HUES48 (cell line): ENCODE data around the gene SLITRK1.

ENCODE experiments used
- H3K27ac ChIP-seq: one replicate; pipeline ENCODE4 v1.7.0; 2013; ENCODE audit warnings: low read depth, low read length, inconsistent platforms
- H3K27me3 ChIP-seq: 2 replicates; pipeline ENCODE4 v1.6.1; 2013; ENCODE audit warnings: mild to moderate bottlenecking, low read length; ENCODE audit not compliant: control insufficient read depth, insufficient read depth
- H3K36me3 ChIP-seq: 2 replicates; pipeline ENCODE4 v1.6.1; 2013; ENCODE audit warnings: low read length; ENCODE audit not compliant: control insufficient read depth, insufficient read depth
- H3K4me1 ChIP-seq: 2 replicates; pipeline ENCODE4 v1.6.1; 2013; ENCODE audit warnings: mild to moderate bottlenecking, low read length; ENCODE audit not compliant: control insufficient read depth, insufficient read depth
- H3K4me3 ChIP-seq: 2 replicates; pipeline ENCODE4 v1.5.1; 2013; ENCODE audit warnings: mild to moderate bottlenecking, low read depth, low read length
- H3K9ac ChIP-seq: 2 replicates; pipeline ENCODE4 v1.6.1; 2013; ENCODE audit warnings: mild to moderate bottlenecking, low read depth, low read length, moderate library complexity
- H3K9me3 ChIP-seq: 2 replicates; pipeline ENCODE4 v1.6.1; 2013; ENCODE audit warnings: low read length; ENCODE audit not compliant: control insufficient read depth, insufficient read depth

Gene SLITRK1, protein sequence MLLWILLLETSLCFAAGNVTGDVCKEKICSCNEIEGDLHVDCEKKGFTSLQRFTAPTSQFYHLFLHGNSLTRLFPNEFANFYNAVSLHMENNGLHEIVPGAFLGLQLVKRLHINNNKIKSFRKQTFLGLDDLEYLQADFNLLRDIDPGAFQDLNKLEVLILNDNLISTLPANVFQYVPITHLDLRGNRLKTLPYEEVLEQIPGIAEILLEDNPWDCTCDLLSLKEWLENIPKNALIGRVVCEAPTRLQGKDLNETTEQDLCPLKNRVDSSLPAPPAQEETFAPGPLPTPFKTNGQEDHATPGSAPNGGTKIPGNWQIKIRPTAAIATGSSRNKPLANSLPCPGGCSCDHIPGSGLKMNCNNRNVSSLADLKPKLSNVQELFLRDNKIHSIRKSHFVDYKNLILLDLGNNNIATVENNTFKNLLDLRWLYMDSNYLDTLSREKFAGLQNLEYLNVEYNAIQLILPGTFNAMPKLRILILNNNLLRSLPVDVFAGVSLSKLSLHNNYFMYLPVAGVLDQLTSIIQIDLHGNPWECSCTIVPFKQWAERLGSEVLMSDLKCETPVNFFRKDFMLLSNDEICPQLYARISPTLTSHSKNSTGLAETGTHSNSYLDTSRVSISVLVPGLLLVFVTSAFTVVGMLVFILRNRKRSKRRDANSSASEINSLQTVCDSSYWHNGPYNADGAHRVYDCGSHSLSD

DNA sequence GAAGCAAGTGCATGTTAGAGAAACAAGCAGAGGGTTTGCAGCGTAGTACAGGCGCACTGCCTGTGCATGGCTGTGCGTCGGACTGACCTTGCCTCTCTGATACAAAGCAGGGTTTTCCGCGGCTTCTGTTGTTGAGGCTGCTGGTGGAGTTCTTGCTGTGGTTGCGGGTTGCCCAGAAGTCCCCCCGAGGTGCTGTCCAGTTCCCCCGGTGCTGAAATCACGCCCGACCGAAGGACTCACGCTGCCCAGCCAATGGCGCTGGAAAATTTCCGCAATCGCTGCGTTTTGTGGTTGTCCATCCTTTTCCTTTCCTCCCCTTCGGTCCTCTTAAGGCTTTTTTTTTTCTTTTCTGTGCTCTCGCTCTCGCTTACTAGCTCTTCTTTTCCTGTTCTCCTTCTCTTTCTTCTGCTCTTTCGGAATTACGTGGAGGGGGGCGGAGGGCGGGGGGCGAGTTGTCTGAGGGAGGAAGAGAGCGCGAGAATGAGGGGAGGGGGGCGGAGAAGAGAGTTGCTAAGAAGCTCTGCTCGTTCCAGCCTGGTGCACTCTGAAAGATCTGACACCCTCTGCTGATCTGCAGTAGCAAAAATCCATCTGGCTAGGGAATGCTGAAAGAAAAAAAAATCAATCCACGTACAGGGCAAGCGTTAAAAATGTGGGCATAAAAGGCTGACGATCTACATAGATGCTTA, at the start of gene SLITRK1:
TSS of gene SLITRK1 (minus strand) at position 558 of the 689 bp plus-strand sequence. CDS start 967 bp downstream, outside the sequence.
- no peak within 1 kb of the TSS for H3K9ac ChIP-seq
- peaks cover 40% of the 10 kb centered on the region for H3K4me1 ChIP-seq
- H3K27me3 ChIP-seq = peaks cover 79% of the 10 kb centered on the region
- H3K36me3 ChIP-seq = no peaks in the 10 kb centered on the region
- peak within 1 kb of the TSS; percentile 71 for H3K4me3 ChIP-seq
- no peak within 1 kb of the TSS for H3K27ac ChIP-seq
- no peaks in the 10 kb centered on the region for H3K9me3 ChIP-seq

GRCh38 chr13:83929157-83929556, 46.9 kb upstream of the SLITRK1 start:
- H3K4me1 ChIP-seq = no peaks in the 10 kb centered on the region
- no peaks in the 10 kb centered on the region for H3K27me3 ChIP-seq
- no peaks in the 10 kb centered on the region for H3K36me3 ChIP-seq
- H3K4me3 ChIP-seq = no peak overlapping the region
- H3K9ac ChIP-seq = no peak overlapping the region
- no peak overlapping the region for H3K27ac ChIP-seq
- no peaks in the 10 kb centered on the region for H3K9me3 ChIP-seq

DNA sequence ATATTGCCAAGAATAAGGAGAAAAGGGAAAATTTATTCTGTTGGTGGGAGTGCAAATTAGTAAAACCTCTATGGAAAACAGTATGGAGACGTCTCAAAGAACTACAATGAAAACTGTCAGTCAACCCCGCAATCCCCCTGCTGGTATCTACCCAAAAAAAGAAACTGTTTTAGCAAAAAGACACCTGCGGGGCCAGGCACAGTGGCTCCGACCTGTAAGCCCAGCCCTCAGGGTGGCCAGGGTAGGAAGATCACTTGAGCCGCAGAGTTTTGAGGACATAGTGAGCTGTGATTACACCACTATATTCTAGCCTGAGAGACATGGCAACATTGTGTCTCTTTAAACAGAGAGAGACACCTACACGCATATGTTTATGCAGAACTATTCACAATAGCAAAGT, 37.5 kb upstream of the SLITRK1 start:
- no peaks in the 10 kb centered on the region for H3K27me3 ChIP-seq

DNA sequence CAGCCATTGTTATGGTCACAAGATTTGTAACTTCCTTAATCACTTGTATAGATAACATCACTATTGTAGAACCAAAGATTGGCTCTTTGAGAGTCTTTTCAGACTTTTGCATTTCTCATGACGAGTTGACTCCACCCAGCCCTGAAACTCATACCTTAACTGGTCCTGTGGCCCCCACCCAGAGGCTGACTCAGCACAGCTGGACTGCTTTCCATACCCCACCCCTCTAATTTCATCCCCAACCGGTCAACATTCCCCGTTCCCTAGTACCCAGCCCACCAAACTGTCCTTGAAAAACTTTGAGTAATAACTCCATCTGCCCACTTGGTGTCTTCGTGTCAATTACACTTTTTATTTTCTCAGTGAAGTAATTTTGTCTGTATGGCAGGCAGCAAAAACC, 32.1 kb upstream of the SLITRK1 start:
- Histone ChIP-seq H3K4me3 (no peak overlapping the region), H3K27ac (no peak overlapping the region), H3K27me3 (no peaks in the 10 kb centered on the region)

More for the DNA sequence above, 37.5 kb upstream of the SLITRK1 start:
- H3K4me3 ChIP-seq = no peak overlapping the region
- no peaks in the 10 kb centered on the region for H3K36me3 ChIP-seq
- no peak overlapping the region for H3K9ac ChIP-seq
- no peak overlapping the region for H3K27ac ChIP-seq
- H3K9me3 ChIP-seq = no peaks in the 10 kb centered on the region
- peaks cover 3% of the 10 kb centered on the region; the same call in 1 of the 2 replicates for H3K4me1 ChIP-seq

GRCh38 chr13:83907196-83907989, 25.1 kb upstream of the SLITRK1 start:
- H3K27ac ChIP-seq = no peak overlapping the region

More for the DNA sequence above, 32.1 kb upstream of the SLITRK1 start:
- Histone ChIP-seq H3K4me1 (0 out of 2 replicates have a peak, but pooled peaks cover under 1% of the 10 kb centered on the region), H3K9ac (no peak overlapping the region), H3K9me3 (no peaks in the 10 kb centered on the region), H3K36me3 (no peaks in the 10 kb centered on the region)

GRCh38 chr13:83906240-83906820, 24.1 kb upstream of the SLITRK1 start:
- no peaks in the 10 kb centered on the region for H3K4me1 ChIP-seq
- no peak overlapping the region for H3K4me3 ChIP-seq
- no peaks in the 10 kb centered on the region for H3K9me3 ChIP-seq
- no peak overlapping the region for H3K27ac ChIP-seq
- no peak overlapping the region for H3K9ac ChIP-seq
- H3K27me3 ChIP-seq = no peaks in the 10 kb centered on the region
- H3K36me3 ChIP-seq = no peaks in the 10 kb centered on the region

More at GRCh38 chr13:83907196-83907989, 25.1 kb upstream of the SLITRK1 start:
- H3K9me3 ChIP-seq = no peaks in the 10 kb centered on the region
- no peaks in the 10 kb centered on the region for H3K4me1 ChIP-seq
- no peak overlapping the region for H3K4me3 ChIP-seq
- no peak overlapping the region for H3K9ac ChIP-seq
- no peaks in the 10 kb centered on the region for H3K27me3 ChIP-seq
- no peaks in the 10 kb centered on the region for H3K36me3 ChIP-seq

DNA sequence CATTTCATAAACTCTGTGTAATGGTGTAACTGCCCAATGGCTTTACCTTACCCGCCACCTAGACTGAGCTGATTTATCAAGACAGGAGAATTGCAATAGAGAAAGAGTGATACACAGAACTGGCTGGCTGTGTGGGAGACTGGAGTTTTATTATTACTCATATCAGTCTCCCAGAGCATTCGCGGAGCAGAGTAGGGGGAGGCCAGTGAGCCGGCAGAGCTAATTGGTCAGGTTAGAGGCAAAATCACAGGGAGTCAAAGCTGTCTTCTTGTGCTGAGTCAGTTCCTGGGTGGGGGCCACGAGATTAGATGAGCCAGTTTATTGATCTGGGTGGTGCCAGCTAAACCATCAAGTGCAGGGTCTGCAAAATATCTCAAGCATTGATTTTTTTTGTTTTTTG, 23.4 kb upstream of the SLITRK1 start:
- H3K27me3 ChIP-seq = no peaks in the 10 kb centered on the region
- no peaks in the 10 kb centered on the region for H3K36me3 ChIP-seq

DNA sequence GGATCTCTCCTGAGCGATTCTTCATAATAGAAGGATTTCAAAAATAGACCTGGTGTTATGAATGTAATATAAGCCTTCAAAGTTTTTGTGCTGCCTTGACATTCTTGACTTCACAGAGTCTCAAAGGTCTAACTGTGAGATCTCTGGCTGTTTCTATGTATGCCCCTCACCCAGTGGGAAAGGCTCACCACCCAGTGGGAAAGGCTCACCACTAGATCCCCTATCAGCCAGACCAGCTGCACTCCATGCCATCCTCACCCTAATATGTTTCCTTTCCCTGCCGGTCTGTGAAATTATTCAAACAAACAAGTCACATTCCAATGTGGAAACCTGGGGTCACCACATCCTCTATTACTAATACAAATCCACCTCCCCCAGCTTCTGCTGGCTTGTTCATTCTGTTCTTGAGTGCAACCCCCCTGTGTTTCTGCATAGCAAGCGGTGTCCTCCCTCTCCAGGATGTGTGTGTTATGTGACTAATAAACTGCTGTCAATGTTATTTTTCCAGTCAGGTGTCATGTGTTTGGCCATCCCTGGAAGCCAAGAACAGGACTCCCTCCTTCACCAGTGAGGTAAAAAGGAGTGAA, 13.8 kb upstream of the SLITRK1 start:
- Histone ChIP-seq H3K4me1 (peaks cover 13% of the 10 kb centered on the region), H3K36me3 (no peaks in the 10 kb centered on the region), H3K4me3 (no peak overlapping the region), H3K9ac (no peak overlapping the region), H3K27ac (no peak overlapping the region), H3K27me3 (no peaks in the 10 kb centered on the region), H3K9me3 (peaks cover 7% of the 10 kb centered on the region)

More for the DNA sequence above, 23.4 kb upstream of the SLITRK1 start:
- Histone ChIP-seq H3K9ac (no peak overlapping the region), H3K27ac (no peak overlapping the region), H3K4me3 (no peak overlapping the region), H3K4me1 (no peaks in the 10 kb centered on the region), H3K9me3 (no peaks in the 10 kb centered on the region)

- Histone ChIP-seq H3K27ac (no peak overlapping the region), H3K9ac (no peak overlapping the region), H3K4me3 (no peak overlapping the region), H3K27me3 (no peaks in the 10 kb centered on the region), H3K36me3 (no peaks in the 10 kb centered on the region), H3K4me1 (peaks cover 13% of the 10 kb centered on the region), H3K9me3 (no peaks in the 10 kb centered on the region)
These were observed 8.1 kb upstream of the SLITRK1 start for GRCh38 chr13:83890358-83890757.

DNA sequence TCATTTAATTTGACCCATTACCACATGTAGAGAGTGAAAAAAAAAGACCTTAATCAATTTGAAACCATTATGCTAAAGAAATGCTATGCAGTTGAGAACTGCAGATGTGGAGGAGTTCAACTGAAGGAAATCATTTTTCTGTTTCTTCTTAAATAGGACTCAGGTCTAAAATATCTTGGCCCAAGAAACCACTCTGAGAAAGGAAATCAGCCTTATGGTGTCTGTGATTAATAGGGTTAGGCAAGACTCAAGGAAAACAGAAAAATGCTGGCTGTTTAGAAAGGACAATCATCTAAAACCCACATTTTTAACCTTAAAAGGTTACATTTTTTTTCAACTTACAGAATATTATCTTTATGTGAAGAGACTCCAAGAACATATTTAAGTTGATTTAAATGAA, 1.9 kb upstream of the SLITRK1 start:
- Histone ChIP-seq H3K9me3 (no peaks in the 10 kb centered on the region), H3K4me3 (no peak overlapping the region), H3K4me1 (peaks cover 27% of the 10 kb centered on the region), H3K27me3 (peaks cover 60% of the 10 kb centered on the region), H3K36me3 (no peaks in the 10 kb centered on the region), H3K27ac (no peak overlapping the region), H3K9ac (no peak overlapping the region)
